HG03354 (cell line): ENCODE data around the gene ALDH1B1.

Experiments
- ATAC-seq: cut with Tn5 transposase; IDR thresholded peaks from one replicate; pipeline ENCODE4 v1.9.1; 2021; ENCODE audit warnings: mild to moderate bottlenecking; ENCODE audit not compliant: unreplicated experiment, poor library complexity, severe bottlenecking

The ALDH1B1 gene

DNA sequence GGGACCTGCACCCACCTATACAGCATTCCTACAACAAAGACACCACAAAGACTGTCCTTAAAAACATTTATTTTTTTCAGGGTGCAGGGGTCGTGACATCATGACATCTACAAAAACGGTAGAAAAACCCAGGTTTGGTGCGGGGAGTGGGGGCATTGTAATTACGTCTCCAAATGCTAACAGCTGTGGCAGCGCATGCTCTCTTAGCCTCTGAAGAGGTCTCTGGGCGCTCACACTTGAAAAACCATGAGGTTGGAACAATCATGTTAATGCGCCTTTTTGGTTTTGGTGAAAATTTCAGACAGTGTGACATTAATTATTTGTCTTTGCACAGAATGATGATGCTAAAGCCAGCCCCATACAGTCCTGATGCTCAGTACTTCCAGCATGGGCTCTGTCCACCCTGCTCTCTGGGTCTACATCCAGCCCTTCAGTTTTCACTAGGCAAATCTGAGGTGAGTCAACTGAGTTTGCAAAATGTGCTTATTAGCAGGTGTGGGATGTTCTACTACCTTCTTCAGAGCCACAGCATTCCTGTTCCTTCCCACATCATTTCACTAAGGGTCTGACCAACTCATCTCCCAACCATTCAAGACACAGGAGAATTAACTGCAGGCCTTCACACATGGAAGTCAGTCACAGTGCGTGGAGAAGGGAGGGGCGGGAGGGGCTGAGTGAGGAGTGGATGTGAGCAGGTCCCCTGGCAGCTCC is 14.1 kb downstream of the ALDH1B1 start:
- ATAC-seq, result no peak

DNA sequence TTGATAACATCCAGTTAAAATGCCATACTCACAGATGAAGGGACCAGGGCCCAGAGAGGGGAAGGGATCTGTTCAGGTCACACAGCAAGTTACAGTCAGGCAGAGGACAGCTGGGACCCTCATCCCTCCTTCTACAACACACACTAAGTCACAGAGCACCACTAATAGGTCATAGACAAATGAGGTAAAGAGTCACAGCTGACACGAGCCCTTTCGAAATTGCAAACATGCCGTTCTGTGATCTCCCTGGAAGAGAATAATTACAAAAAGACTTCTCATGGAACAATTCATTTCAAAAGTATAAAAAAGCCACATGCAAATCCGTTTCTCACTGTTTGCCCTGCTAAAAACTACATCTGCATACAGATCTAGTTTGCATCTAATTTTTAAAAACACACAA is 16.2 kb downstream of the ALDH1B1 start:
- peak; percentile 47 for ATAC-seq

DNA sequence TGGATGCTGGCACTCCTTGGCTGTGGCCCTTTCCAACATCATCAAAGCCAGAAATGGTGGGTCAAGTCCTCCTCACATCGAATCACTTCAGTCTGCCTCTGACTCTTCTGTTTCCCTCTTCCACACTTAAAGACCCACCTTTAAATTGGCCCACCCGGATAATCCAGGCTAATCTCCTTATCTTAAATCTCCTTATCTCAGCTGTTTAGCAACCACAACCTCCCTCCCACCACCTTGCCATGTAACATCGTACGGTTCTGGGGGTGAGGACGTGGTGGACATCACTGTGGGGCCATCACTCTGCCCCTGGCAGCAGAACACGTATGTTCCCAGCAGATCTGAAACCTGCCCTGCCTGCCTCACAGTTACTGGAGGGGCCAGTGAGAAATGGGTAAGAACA is 20.2 kb downstream of the ALDH1B1 start:
- ATAC-seq, result no peak

DNA sequence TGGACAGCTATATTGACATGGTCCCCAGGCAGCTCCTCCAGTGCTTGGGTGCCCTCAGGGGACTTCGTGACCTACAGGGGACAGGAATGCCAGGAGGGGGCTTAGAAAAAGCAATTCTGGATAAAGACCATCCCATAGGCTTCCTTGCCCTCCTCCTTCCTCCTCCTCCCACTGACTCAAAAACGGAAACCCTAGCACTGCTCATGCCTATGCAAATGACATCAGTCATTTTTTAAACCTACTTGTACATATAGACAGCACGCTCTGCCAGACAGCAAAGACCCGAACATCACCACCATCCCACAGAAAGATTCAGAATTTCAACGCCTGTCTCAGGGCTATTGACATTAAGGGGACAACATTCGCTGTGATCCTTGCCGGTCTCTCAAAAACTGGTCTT is 20.8 kb downstream of the ALDH1B1 start:
- ATAC-seq, result no peak

DNA sequence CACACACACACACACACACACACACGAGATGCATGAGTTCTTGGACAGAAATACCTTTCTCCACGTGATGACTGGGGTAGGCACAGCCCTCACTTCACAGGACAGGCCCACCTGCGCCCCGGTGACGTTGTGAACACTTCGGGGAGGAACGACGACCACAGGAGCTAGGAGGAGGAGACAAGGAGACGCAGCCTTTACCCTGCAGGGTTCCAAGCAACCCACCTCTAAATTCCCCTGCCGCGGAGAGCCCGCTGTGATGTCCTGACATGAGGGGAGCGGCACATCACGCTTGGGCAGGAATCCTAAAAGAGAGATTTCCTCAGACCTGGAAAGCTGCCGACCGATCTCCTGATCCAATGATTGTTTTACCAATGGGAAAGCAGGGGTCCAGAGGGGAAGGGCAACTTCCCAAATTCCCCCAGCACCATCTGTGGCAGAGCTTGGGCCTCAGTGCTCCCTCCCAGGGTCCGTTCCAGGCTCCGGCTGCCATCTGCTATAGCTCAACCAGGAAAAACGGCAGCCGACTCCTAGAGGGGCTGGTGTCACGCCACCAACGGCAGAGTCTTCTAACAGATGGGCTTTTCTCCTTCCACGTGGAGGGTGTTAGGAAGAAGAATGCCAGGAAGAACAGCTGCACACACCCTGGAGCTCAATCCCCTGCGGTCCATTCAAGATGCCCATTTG is 21.7 kb downstream of the ALDH1B1 start:
- no peak for ATAC-seq

DNA sequence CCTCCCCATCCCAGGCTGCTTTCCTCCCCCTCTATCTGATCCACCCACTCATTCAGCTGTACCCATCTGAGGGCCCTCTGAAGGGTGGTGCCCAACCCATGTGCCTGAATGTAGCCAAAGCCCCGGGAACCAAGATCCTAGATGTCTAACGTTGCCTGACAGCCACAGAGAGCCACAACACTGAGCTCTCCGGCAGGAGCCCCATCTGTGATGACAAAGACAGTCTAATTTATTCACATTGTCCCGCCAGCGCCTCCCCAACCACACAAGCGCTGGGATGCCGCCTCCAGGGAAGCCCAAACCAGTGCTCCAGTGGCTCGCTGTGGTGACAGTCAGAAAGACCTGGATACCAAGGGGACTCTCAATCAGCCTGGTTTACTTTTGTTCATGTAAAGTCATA is 23.4 kb downstream of the ALDH1B1 start:
- no peak for ATAC-seq

DNA sequence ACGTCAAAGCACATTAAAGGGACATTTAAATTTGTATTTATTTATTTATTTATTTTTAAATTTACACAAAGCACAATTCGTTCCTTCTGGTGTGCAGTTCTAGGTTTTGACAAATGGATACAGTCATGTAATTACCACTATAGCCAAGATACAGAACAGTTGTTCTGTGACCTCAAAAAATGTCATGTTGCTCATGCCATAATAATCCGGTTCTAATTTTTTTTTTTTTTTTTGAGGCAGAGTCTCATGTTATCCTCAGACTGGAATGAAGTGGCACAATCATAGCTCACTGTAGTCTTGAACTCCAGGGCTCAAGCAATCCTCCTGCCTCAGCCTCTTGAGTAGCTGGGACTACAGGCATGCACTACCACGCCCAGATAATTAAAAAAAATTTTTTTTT is 24.0 kb downstream of the ALDH1B1 start:
- ATAC-seq, result no peak

DNA sequence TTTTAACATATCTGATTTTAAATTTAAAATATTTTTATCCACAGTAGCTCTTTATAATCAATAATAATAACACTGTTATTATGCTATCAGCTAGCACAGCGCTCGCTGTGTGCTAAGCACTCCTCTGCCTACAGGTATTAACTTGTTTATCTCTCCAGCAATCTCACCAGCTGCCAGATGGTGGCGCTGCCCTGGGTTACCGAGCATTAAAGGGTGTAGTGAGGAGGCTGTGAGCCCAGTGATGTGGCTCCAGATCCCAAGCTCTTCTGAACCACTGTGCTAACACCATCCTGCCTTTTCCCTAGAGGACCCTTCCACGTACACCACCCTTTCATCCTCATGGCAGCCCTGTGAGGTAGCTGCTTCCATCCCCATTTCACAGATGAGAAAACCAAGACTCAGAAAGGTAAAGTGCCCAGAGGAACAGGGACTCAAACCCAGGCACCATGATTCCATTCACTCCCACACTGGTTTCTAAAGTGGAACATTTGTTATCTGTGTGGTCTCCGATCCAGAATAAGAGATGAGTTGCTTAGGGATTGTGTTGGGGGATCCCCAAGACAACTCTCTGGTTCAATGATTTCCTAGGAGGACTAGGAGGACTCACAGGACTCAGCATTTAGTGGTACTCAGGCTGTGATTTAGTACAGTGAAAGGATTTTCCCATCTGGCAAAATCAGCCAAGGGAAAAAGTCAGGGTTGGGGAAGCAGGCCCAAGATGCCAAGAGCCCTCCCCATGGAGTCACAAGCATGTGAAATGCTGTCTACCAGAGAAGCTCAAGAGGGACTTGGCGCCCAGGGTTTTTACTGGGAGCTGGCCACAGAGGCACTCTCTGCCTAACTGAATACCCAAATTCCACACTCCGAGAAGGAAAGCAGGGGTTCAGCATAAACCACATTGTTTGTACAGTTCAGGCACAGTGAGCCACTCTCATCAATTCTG is 24.8 kb downstream of the ALDH1B1 start:
- no peak for ATAC-seq

DNA sequence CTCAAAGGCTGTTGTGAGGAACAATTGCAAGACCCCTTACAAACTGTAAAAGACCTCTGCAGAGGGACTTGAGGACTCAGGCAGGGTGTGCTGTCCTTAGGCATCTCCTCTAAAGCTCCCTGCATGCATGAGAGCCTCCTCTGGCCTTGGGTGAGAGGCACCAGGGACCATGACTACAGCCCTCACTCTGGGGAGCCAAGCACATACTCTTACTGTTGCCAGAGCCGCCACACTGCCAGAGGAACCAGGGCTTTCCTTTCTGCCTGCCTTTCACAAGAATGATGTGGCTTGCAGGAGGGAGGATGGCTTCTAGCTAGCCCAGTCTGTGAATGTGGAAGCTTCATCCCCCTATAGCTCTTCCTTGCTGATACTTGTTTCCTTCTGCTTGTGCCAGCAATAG is 25.9 kb downstream of the ALDH1B1 start:
- no peak for ATAC-seq

DNA sequence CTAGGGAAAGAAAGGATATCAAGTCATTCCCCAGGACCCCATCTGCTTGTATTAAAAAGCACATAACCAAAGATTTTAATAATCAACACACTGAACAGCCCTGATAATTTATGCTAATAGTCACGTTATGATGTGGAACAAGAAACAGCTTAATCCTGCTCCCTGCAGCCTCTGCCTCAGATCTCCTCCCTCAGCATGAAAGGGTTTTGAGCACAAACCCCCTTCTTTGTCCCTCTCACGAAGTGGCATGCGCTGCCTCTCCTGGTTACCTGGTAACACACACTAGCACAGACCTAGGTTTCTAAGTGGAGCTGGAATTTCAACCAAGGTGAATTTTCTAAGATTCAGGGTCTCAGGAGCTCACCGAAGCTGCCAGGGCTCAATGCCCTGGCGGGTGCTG is 26.7 kb downstream of the ALDH1B1 start:
- no peak for ATAC-seq

DNA sequence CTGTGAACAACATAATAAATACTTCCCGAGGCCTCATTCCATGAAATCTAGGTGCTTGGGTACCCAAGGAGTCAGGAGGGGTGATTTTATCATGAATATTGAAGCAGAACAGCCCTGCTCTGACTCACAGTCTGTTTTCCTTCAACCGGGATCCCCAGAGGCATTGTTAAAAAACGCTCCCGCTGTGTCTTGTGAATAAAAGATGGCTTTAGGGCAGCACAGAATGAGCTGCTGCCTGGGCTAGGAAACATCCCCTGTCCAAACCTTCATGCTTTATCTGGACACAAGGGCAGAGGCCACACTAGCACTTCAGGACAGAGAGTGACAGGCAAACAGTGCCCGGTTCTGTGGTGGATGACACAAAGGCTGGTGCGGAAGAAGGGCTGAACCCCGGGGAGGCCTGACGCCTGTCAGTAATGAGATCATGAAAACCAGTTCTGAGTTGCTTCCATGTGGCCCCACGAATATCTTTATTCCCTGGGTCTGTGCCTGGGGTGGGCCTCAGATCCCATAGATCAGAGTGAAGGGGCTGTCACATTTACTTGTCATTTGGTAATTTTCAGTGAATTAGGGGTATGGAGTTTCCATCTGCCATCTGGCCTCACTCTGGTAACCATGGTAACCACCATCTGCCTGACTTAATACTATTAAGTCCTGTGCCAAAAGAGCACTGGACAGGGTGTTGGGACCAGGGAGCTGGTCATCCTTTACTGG is 29.2 kb downstream of the ALDH1B1 start:
- no peak for ATAC-seq

DNA sequence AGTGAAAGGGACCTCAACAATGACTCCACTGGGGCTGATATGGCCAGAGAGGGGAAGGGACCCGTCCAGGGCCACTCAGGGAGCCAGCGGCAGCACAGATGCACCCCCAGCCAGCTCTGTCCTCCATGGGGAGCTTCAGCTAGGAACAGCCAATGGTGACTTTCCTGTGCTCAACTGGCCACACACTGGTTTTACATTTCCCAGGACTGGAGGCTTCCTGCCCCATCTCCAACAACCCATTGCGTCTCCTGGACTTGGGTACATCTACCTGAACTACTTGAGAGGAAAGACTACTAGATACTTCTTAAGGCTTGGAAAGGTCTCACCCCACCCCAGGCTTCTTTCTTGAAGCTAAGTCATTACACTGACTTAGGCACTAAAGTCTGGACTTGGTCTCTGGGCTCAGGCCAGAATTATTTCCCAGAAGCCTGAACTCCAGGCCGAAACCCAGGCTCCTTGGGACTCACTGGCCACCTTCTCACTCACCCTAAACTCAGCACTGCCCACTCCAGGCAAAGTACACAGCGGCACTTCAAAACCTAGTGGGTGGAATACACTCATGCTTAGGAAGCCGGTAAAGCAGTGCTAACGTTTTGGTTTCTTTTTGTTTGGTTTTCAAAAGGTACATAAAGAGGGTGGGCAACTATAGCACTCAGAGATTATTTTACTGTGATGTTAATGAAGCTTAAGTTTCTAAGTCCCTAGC is 30.2 kb downstream of the ALDH1B1 start:
- ATAC-seq, result no peak

DNA sequence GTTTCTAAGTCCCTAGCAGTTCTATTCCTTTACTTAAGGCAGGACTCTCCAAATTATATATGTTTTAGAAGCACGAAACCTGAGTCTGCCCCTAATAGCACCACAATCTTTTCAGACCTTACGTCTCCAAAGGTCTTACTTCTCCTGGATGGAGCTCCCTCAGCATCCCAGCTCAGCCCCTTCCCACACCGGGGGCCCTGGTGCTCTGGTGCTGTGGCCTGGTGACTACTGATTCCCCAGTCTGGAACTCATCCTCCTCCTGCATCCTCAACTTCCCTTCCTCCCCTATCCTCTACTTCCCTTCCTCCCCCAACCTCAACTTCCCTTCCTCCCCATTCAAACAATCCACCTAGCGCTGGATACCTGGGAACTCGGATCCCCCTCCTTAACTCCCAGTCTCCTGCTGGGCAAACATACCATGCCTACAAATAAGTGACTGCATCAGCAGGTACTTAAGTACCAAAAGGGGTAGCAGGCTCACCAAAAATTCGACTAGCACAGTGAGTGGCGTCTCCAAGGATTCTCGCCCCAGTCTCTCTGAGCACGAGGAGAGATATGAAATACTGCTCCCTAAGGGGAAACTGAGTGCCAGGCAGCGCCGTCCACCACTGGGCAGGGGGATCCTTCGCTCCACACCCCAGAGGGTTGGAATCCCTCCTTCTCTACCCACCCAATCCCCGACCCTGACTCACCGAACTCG is 30.9 kb downstream of the ALDH1B1 start:
- ATAC-seq, result no peak

DNA sequence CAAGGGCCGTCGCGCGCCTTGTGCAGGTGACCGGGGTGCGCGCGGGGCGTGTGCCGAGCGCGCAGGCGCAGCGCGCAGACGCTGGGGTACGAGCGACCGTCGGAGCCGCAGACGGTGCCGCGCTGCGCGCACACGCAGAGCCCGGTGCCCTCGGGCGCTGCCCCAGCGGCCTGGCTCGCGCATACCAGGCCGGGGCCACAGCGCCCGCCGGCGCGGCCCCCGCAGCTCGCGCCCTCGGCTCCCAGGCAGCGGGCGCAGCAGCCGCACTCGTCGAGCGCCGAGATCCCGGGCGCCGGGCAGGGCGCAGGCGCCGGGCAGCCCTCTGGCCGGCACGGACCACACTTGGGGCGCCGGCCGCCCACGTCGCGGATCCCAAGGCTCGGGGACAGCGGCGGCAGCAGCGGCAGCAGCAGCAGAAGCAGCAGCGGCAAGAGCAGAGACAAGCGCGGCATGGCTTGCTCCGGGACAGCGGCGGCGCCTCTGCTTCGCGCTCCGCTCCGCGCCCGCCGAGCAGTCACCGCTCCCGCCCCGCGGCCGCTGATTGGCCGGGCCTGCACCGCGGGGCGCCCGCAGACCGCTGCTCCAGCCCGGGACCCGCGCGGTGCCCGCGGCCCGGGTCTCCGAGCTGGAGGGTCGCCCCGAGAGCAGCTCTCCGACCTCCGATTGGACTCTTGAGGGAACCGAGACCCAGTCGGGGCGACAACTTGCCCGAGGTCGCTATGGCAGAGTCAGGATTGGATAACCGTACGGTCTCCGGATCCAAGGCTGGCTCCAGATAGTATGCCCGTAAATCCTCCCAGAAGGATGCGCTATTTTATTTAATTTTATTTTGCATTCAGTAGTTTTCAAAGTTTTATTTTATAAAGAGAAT is 31.7 kb downstream of the ALDH1B1 start, which contains the start of gene IGFBPL1:
Gene IGFBPL1, minus strand, starts transcription at position 482 of the 871 bp plus-strand sequence. Its CDS starts 30 bp downstream, at position 452.
- peak; percentile 59 for ATAC-seq

DNA sequence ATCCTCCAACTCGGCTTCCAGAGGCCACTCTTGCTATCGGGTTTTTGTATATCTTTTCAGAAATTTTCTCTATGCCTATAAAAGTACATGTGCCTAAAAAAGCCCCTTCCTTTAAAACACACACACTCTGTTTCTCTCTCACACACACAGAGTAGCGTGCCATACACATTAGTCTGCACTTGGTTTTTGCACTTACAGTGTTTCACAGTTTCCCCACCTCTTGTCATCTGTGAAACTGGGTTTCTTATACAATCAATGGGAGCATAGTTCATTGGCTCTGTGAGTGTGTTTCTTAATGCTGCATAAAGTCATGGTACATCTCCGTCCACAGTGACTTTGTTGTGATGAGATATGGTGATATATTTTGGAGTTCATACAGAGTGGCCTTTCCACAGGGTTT is 32.4 kb downstream of the ALDH1B1 start:
- ATAC-seq, result no peak

DNA sequence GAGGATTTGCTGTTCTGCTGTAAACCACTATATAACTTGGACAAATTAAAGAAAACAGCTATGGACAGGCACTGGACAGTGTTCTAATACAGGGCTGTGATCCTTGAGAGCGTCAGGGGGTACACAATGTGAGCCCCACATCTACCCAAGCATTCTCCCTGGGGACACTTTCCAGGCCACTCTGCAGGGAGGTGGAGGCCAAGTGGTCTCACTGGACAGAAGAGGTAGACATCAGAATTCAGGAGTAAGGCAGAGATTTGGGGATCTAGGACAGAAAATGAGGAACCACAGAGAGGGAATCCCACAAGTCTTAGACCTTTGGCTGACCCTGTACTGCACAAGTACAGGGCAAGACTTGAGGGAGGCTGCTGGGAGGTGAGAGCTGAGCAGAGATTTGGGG is 35.6 kb downstream of the ALDH1B1 start:
- ATAC-seq, result no peak

DNA sequence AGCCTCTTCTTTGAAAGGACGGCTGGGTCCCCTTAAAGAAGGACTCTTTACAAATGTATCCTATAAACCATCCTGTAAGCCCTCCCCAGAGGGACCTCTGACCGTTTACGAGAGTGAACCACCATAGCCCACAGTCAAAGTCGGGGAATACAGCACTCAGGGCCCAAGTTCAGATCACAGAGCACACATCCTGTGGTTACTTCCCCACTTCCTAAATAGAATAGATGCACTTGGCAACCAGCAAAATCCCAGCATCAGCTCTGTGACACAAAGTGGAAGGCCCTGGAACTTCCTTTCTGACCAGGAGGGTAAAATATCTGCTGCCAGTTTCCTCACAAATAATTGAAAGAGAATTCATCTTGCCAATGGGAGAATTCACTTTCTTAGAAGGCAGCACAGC is 38.6 kb downstream of the ALDH1B1 start:
- ATAC-seq, result no peak
